GM23248 (cell line): ENCODE data around the gene ADAM8.

Source experiments
- EZH2 ChIP-seq: fragments of 200-600 bp; sonication (generic); IDR thresholded peaks from 2 replicates; pipeline ENCODE4 v1.6.1; 2018; ENCODE audit warnings: antibody characterized with exemption, mild to moderate bottlenecking; ENCODE audit not compliant: insufficient read depth, poor library complexity, severe bottlenecking
- EZH2phosphoT487 ChIP-seq: fragments of 200-600 bp; sonication (generic); IDR thresholded peaks from 2 replicates; pipeline ENCODE4 v1.6.1; 2018; ENCODE audit warnings: antibody characterized with exemption, moderate library complexity, mild to moderate bottlenecking, low read depth; ENCODE audit not compliant: insufficient read depth

GRCh38 chr10:133254421-133255120, 22.1 kb downstream of the ADAM8 start:
- no peak for TF ChIP-seq EZH2
- no peak for TF ChIP-seq EZH2phosphoT487
